GM12891 (cell line): ENCODE measurements around the gene PPP1R13L.

Source experiments
- PAX5 ChIP-seq: IDR thresholded peaks from 2 replicates; pipeline ENCODE4 v1.6.1; 2011; ENCODE audit warnings: low read length, moderate library complexity, mild to moderate bottlenecking; ENCODE audit not compliant: insufficient read depth, severe bottlenecking
- POLR2A ChIP-seq: IDR thresholded peaks from 2 replicates; pipeline ENCODE4 v1.6.1; 2011; ENCODE audit warnings: low read depth, low read length, control low read depth
- POLR2AphosphoS5 ChIP-seq: IDR thresholded peaks from 2 replicates; pipeline ENCODE4 v1.6.1; 2011; ENCODE audit warnings: low read depth, low read length, control low read depth
- POU2F2 ChIP-seq: IDR thresholded peaks from 2 replicates; pipeline ENCODE4 v1.6.1; 2011; ENCODE audit warnings: low read depth, mild to moderate bottlenecking, control low read depth, low read length, moderate library complexity
- TAF1 ChIP-seq: IDR thresholded peaks from 2 replicates; pipeline ENCODE4 v1.6.1; 2011; ENCODE audit warnings: low read depth, low read length, control low read depth

GRCh38 chr19:45419895-45420294 lies 15.0 kb upstream of the PPP1R13L start:
- TF ChIP-seq POLR2AphosphoS5 (no peak), POU2F2 (no peak), POLR2A (no peak), TAF1 (no peak), PAX5 (no peak)
